ENCODE measurements around the gene CACYBP.

Gene CACYBP

GRCh38 chr1:174999936-175000696 is at the start of gene CACYBP:
TSS of gene CACYBP (plus strand) at chr1:174999947. CDS start at chr1:175000181, 234 bp downstream.
- no peak for DNase-seq

GRCh38 chr1:174953285-174954072 is 46.3 kb upstream of the CACYBP start:
- no peak for DNase-seq

- no peak for DNase-seq
Observed at GRCh38 chr1:174954073-174954460, 45.7 kb upstream of the CACYBP start.

GRCh38 chr1:174954671-174955669 is 44.8 kb upstream of the CACYBP start:
- no peak for DNase-seq

GRCh38 chr1:174956086-174956485 is 43.7 kb upstream of the CACYBP start:
- DNase-seq = no peak

- DNase-seq = no peak
Observed at GRCh38 chr1:174956976-174957375, 42.8 kb upstream of the CACYBP start.

GRCh38 chr1:174957829-174958228 is 41.9 kb upstream of the CACYBP start:
- DNase-seq = no peak

- no peak for DNase-seq
Observed at GRCh38 chr1:174958396-174958795, 41.4 kb upstream of the CACYBP start.

GRCh38 chr1:174960362-174960761 is 39.4 kb upstream of the CACYBP start:
- no peak for DNase-seq

GRCh38 chr1:174963529-174964125 is 36.1 kb upstream of the CACYBP start:
- no peak for DNase-seq

GRCh38 chr1:174964261-174964971 is 35.3 kb upstream of the CACYBP start:
- DNase-seq = no peak

- DNase-seq = no peak
Observed at GRCh38 chr1:174964972-174965361, 34.8 kb upstream of the CACYBP start.

GRCh38 chr1:174965362-174966007 is 34.3 kb upstream of the CACYBP start:
- DNase-seq = no peak

- no peak for DNase-seq
Observed at GRCh38 chr1:174966008-174966572, 33.7 kb upstream of the CACYBP start.

GRCh38 chr1:174967845-174968705 is 31.7 kb upstream of the CACYBP start:
- DNase-seq = no peak

GRCh38 chr1:174968750-174969244 is 30.9 kb upstream of the CACYBP start:
- no peak for DNase-seq

GRCh38 chr1:174969977-174970376 is 29.8 kb upstream of the CACYBP start:
- DNase-seq = no peak

GRCh38 chr1:174971466-174971865 is 28.3 kb upstream of the CACYBP start:
- DNase-seq = no peak

GRCh38 chr1:174971902-174972301 is 27.8 kb upstream of the CACYBP start:
- DNase-seq = no peak

GRCh38 chr1:174974711-174975119 is 25.0 kb upstream of the CACYBP start:
- DNase-seq = no peak

Measured in 8988T (cell line).